Colon (tissue), 2 donors: ENCODE measurements around the gene TUBB8.
"Not testable (repeated sequence)": the region's sequence is repeated elsewhere in the genome, so short reads cannot be mapped to it uniquely, and the experiment has no call there.

ENCODE experiments used
- FAIRE-seq: peaks from 2 replicates; lab custom pipeline; 2012; peaks lifted over from hg19 to GRCh38; lab: Jason Lieb, UNC
- donor health status: control.
- donor health status: control.

TUBB8 gene

DNA sequence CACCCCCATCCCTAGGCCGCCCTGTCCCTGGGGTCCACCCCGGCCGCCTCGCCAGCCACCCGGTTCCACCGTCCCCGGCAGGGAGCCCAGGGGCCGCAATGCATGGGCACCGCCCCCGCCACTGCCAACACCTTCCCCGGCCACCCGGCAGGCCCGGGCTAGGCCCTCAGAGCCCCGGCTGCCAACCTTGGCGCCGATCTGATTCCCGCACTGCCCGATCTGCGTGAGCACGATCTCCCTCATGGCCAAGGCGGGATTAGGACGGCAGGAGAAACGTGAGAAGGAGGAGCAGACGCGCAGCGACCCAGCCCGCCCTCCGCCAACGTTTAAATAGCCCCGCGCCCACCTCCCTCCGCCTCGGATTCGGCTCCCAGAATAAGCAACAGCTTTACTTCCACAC, at the start of gene TUBB8:
Gene TUBB8, minus strand, starts transcription at position 301 of the 400 bp plus-strand sequence. Its CDS starts 58 bp downstream, at position 243.
- FAIRE-seq, result no peak

GRCh38 chr10:96466-96865, 47.4 kb upstream of the TUBB8 start:
- FAIRE-seq, result no peak

DNA sequence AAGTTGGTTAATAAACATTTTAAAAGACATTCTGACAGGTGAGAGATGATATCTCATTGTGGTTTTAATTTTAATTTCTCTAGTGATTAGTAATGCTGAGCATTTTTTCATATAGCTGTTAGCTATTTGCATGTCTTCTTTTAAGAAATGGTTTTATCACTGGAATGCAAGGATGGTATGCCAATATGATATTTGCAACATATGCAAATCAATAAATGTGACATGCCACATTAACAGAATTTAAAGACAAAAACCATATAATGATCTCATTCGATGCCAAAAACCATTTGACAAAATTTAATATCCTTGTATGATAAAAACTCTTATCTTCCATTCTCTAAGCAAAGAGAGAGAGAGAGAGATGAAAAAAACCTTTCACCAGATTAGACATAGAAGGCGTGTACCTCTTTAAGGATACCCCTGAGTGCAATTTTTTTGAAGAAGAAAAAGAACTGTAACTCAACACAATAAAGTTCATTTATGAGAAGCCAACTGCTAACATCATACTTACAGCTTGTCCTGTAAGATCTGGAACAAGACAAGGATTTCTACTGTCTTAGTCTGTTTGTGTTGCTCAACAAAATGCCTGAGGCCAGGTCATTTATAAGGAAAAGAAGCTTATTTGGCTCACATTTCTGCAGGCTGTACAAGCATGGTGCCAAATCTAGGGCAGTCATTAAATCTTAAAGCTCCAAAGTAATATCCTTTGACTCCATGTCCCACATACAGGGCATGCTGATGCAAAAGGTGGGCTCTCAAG, 46.4 kb upstream of the TUBB8 start:
- no peak for FAIRE-seq

DNA sequence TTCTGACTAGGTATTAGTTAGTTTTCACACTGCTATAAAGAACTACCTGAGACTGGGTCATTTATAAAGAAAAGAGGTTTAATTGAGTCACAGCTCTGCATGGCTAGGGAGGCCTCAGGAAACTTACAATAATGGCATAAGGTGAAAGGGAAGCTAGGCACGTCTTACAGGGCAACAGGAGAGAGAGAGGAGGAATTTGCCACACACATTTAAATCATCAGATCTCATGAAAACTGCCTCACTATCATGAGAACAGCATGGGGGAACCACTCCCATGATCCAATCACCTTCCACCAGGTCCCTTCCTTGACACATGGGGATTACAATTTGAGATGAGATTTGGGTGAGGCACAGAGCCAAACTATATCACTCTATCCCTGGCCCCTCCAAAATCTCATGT, 45.5 kb upstream of the TUBB8 start:
- FAIRE-seq, result no peak

DNA sequence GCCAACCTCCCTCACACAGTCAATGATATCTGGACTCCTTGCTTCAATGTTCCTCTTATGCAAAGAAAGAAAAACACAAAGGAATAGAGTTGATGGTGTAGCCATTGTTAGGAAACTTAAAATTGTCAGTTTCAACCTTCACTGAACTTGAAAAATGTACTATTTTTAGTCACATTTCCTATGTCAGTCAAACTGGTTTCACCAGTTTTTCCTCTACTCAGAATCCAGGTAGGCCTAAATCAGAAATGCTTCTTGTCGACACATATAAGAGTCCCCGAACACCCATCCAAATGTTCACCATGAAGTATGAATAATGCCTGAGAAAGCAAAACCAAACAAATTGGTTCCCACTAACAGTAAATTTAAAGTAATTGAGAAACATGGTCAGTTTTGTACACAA, 43.8 kb upstream of the TUBB8 start:
- no peak for FAIRE-seq

DNA sequence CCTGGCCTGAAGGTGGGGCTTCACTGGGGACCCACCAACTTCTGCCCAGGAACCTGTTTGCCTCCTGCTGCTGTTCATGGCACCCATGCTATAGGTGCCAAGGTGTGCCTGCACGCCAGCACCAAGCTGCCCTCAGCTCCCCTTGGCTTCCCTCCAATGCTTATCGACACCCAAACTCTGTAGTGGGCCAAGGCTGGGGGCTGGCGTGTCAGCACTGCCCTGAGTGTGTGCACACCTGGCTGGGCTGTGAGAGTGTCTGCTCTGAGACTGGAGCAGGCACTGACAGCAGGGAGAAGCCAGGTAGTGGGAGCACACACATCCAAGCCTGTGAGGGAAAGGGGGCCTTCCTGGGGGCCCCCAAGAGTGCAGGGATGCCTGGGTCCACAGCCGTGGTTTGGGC, 43.1 kb upstream of the TUBB8 start:
- no peak for FAIRE-seq

- no peak for FAIRE-seq
Observed at GRCh38 chr10:91313-91712, 42.2 kb upstream of the TUBB8 start.

- FAIRE-seq, result no peak
Observed at GRCh38 chr10:90161-90560, 41.1 kb upstream of the TUBB8 start.

- FAIRE-seq, result no peak
Observed at GRCh38 chr10:89248-89647, 40.2 kb upstream of the TUBB8 start.

DNA sequence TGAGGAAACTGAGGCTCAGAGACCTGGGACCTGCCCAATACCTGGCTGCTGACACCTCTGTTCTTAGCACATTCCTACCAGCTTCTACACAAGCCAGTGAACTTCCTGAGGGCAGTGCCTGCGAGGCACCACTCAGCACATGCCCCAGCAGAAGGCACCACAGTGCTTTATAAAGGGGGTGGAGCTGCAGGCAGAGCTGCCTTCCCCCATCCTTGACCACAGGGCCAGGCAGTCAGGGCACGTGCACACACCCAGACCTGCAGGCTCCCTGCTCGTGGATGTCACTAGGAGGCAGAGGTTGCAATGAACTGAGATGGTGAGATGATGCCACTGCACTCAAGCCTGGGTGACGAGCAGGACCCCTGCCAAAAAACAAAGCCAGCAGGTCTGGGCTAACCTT, 39.2 kb upstream of the TUBB8 start:
- no peak for FAIRE-seq

GRCh38 chr10:87177-88080, 38.3 kb upstream of the TUBB8 start:
- FAIRE-seq, result no peak

DNA sequence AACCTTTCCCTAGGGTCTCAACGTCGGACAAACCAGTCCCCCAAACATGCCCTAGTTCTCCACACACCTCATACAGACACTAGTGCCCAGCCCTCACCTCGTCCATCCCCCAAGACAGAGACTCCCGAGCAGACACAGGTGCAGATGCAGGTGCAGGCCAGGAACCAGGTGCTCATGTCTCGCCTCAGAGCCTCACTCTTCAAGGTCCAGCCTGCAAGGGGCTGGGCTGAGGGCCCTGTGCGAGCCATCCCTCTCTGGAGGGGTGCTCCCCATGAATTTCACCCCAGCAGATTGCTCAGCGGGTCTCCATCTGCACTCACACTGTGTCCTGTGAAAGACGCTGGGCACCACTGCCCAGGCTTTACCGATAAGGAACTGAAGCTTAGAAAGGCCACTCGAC, 36.9 kb upstream of the TUBB8 start:
- no peak for FAIRE-seq

DNA sequence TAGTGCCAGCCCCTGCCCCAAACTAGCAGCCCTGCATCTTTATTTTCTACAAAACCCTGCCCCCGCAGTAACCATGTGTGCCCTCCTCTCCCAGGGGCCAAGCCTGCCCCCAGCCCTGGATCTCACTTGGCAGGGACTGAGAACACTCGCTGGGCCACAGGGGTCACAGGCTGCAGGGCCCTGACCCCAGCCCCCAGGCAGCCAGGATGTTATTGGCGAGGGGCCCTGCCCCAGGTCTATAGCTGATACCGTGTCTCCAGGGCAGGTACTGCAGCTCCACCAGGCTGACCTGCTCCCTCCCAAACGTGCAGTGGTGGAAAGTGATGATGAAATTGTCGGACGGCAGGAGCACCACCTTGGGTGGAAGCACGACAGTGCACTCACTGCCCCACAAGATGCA, 35.9 kb upstream of the TUBB8 start:
- no peak for FAIRE-seq

DNA sequence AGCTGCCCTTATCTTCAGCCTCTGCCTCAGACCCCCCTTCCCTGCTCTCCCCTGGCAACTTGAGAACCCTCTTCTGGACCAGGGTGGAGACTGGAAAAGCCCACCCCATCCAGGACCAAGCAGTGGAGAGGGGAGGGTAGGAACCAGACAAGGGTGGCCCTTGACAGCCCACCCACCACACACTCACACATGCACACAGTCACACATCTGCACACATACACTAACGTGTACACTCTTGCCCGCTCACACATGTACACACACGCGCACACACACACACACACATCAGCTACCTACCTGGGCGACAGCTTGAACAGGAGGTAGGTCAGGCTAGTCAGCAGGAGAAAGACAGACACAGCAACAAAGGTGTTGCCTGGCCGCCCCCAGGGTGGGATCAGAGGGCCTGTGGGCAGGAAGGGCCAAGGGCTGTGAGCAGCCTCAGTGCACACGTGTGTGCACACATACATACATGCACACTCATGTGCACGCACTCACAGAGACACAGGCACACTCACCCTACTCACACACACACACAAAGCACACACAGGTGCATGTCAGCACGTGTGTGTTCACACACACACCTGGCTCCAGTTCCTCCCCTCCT, 34.9 kb upstream of the TUBB8 start:
- no peak for FAIRE-seq

- no peak for FAIRE-seq
Observed at GRCh38 chr10:80477-81105, 31.5 kb upstream of the TUBB8 start.

GRCh38 chr10:79532-80215, 30.6 kb upstream of the TUBB8 start:
- no peak for FAIRE-seq

DNA sequence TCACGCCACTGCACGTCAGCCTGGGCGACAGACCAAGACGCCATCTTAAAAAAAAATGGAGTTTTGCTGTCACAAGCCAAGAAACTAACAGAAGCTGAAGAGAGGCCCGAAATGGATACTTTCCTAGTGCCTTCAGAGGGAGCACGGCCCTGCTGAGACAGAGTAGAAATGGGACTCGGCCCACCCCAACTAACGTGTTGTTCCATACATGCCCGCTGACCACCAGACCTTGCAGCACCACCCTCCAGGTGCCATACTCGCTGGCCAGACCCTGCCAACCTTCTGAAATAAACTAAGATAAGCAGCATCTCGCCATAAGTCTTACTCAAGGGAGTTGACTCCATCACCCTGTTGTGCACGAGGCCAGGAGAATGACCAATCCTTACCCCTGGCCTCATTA, 29.5 kb upstream of the TUBB8 start:
- no peak for FAIRE-seq

DNA sequence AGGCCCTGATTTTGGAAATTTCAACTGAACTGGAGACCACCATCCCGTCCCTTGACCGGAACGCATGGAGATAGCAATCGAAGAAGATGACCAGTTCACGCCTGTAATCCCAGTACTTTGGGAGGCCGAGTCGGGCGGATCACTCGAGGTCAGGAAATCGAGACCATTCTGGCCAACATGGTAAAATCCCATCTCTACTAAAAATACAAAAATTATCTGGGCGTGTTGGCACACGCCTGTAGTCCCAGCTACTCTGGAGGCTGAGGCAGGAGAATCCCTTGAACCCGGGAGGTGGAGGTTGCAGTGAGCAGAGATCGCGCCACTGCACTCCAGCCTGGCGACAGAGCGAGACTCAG, 25.1 kb upstream of the TUBB8 start:
- not testable (repeated sequence) for FAIRE-seq

DNA sequence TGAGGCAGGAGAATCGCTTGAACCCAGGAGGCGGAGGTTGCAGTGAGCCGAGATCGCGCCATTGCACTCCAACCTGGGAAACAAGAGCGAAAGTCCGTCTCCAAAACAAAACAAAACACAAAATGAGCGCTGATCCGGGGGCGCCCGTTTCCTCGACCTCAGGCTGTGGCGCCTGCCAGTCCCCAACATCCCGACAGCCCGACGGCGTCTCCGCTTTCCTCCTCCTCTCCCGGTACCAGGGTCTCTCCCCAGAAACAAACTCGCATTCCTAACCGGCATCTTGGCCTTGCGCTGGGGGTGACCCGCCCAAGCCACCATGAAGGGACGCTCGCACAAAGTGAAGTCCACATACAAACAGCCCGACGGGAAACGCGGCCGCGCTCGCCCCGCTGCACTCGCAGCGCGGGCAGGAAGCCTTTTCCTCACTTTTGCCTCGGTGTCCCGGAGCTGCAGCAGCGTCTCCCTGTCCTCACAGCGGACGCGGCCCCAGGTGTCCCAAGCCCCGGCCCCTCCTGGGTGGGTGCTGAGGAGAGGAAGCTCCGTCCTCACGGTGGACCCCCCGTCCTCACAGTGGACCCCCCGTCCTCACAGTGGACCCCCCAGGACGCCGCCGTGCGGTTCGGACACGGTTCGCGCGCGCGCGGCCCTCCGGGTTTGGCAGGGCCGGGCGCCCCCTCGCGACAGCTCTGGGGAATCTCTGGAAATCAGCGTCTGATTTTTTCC, 24.6 kb upstream of the TUBB8 start:
- FAIRE-seq, result not testable (repeated sequence)

DNA sequence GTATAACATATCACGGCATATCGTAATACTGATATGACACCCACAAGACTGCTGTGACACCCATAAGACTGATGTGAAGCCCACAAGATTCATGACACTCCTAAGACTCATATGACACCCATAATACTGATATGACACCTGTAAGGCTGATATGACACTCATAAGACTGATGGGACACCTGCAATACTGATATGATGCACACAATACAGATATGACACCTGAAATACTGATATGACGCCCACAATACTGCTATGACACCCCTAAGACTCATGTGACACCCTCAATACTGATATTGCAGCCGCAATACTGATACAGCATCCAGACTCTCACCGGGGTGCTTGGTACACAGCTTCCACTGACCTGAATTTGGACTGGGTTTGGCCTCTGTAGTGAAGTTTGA, 19.1 kb upstream of the TUBB8 start:
- not testable (repeated sequence) for FAIRE-seq

DNA sequence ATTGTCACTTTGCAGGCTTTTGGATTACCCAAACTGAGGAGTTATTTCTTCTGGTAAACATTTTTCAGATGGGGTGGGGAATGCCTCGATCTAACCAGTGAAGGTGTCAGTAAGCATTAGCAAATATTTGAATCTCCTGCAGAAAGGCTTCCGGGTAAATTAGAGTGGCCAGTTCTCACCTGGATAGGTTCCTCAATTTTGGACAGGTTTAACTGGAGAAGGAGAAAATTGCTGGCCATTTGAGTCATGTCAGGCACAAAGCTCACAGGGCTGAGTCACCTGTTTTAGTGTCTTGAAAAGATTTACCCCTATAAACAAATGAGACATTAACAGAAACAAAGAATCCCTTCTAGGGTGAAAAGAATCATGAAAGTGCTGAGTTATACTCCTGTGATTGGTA, 830 bp upstream of the TUBB8 start:
- FAIRE-seq, result not testable (repeated sequence)
